HepG2 (cell line): ENCODE data around the gene MRPL37. TPM values are rescaled to one million over a fixed set of nuclear protein-coding genes. Genes with fewer than 3 reads are reported as not detected.

Source experiments
- HNRNPLL ChIP-seq: fragments of 200-400 bp; formaldehyde crosslinking; IDR thresholded peaks from 2 replicates; pipeline ENCODE4 v1.6.1; 2017; ENCODE audit warnings: mild to moderate bottlenecking, low read depth, low read length; ENCODE audit not compliant: poor library complexity, severe bottlenecking
- HOXA5 ChIP-seq: sonication (generic); formaldehyde crosslinking; IDR thresholded peaks from 2 replicates; pipeline ENCODE4 v1.4.0; 2020; ENCODE audit warnings: missing genetic modification reagents
- IKZF1 ChIP-seq: fragments of 450-650 bp; IDR thresholded peaks from 2 replicates; pipeline ENCODE4 v1.7.1; 2016
- KDM5B ChIP-seq: sonication (generic); formaldehyde crosslinking; IDR thresholded peaks from 2 replicates; pipeline ENCODE4 v1.4.0; 2020; ENCODE audit warnings: missing genetic modification reagents, mild to moderate bottlenecking, borderline replicate concordance
- KLF16 ChIP-seq, 2 experiments: sonication (generic) in 1 of 2; formaldehyde crosslinking in 1 of 2; IDR thresholded peaks; 2 replicates each; pipeline versions ENCODE4 v1.6.1 to v1.8.0; 2016 to 2023; ENCODE audit warnings: missing genetic modification reagents in 2 of 2, missing compliant biosample characterization in 1 of 2
- KMT2A ChIP-seq: sonication (generic); formaldehyde crosslinking; IDR thresholded peaks from 2 replicates; pipeline ENCODE4 v1.4.0; 2020; ENCODE audit warnings: missing genetic modification reagents
- MAFK ChIP-seq, 2 experiments: IDR thresholded peaks in 1 of 2; conservative IDR thresholded peaks in 1 of 2; 2 replicates each; pipeline ENCODE4 v1.6.1; 2011; ENCODE audit warnings: improper control_type of control experiment in 2 of 2, low read length in 2 of 2
- NCOA1 ChIP-seq: sonication (generic); formaldehyde crosslinking; IDR thresholded peaks from 2 replicates; pipeline ENCODE4 v1.9.0; 2021; ENCODE audit warnings: missing genetic modification reagents
- NFYC ChIP-seq: IDR thresholded peaks from 2 replicates; pipeline ENCODE4 v1.6.1; 2016; ENCODE audit warnings: missing genetic modification reagents, missing compliant biosample characterization
- PHF21A ChIP-seq: sonication (generic); formaldehyde crosslinking; IDR thresholded peaks from 2 replicates; pipeline ENCODE4 v1.5.0; 2020; ENCODE audit warnings: mild to moderate bottlenecking, missing genetic modification reagents
- POLR2A ChIP-seq, 2 experiments: IDR thresholded peaks; 2 replicates each; pipeline ENCODE4 v1.6.1; 2011; ENCODE audit warnings: low read depth in 2 of 2, low read length in 2 of 2, mild to moderate bottlenecking in 1 of 2, moderate library complexity in 1 of 2; ENCODE audit not compliant: insufficient read depth in 1 of 2
- RAD21 ChIP-seq: fragments of 450-650 bp; formaldehyde crosslinking; IDR thresholded peaks from 2 replicates; pipeline ENCODE4 v1.5.0; 2020; ENCODE audit warnings: mild to moderate bottlenecking
- RXRA ChIP-seq: sonication (generic); formaldehyde crosslinking; IDR thresholded peaks from 2 replicates; pipeline ENCODE4 v1.5.1; 2020; ENCODE audit warnings: missing genetic modification reagents
- STAG1 ChIP-seq: sonication (generic); formaldehyde crosslinking; IDR thresholded peaks from 2 replicates; pipeline ENCODE4 v1.4.0; 2020; ENCODE audit warnings: missing genetic modification reagents
- TBP ChIP-seq: sonication (generic); formaldehyde crosslinking; IDR thresholded peaks from 2 replicates; pipeline ENCODE4 v1.5.0; 2020; ENCODE audit warnings: missing genetic modification reagents
- ZBTB38 ChIP-seq: sonication (generic); formaldehyde crosslinking; IDR thresholded peaks from 2 replicates; pipeline ENCODE4 v1.5.1; 2020; ENCODE audit warnings: mild to moderate bottlenecking, missing genetic modification reagents
- ZNF562 ChIP-seq: sonication (generic); formaldehyde crosslinking; IDR thresholded peaks from 2 replicates; pipeline ENCODE4 v1.8.0; 2022; ENCODE audit warnings: missing genetic modification reagents, borderline replicate concordance
- ZNF670 ChIP-seq: sonication (generic); formaldehyde crosslinking; IDR thresholded peaks from 2 replicates; pipeline ENCODE4 v1.8.0; 2022; ENCODE audit warnings: mild to moderate bottlenecking, missing genetic modification reagents, borderline replicate concordance
- ZNF839 ChIP-seq: sonication (generic); formaldehyde crosslinking; IDR thresholded peaks from 2 replicates; pipeline ENCODE4 v1.4.0; 2020; ENCODE audit warnings: missing genetic modification reagents, mild to moderate bottlenecking, borderline replicate concordance
- polyA plus RNA-seq, 8 experiments: library from polyadenylated mRNA; depleted of rRNA in 3 of 8; stranded (reverse) in 7 of 8; unstranded in 1 of 8; fragments of >200 nt; fragmentation: Illumina TruSeq in 4 of 8; extraction: Trizol in 4 of 8; gene quantifications; 2 replicates each; pipeline versions ENCODE4 v1.2.1 to v1.2.3, GENCODE V29; 2011 to 2016; ENCODE audit warnings: low read depth in 4 of 8, missing spikeins in 1 of 8, mixed read lengths in 1 of 8; ENCODE audit not compliant: insufficient read depth in 1 of 8
- total RNA-seq, 5 experiments: library from RNA; depleted of rRNA; stranded (reverse); fragments of >200 nt; fragmentation: Illumina TruSeq; extraction: Trizol; gene quantifications; 2 replicates each; pipeline ENCODE4 v1.2.3, GENCODE V29; 2016; ENCODE audit warnings: low read depth in 1 of 5
- TF ChIP-seq, protein P1 (sequence below): sonication (generic); formaldehyde crosslinking; IDR thresholded peaks from 2 replicates; pipeline ENCODE4 v1.5.0; 2020; ENCODE audit warnings: missing genetic modification reagents
- TF ChIP-seq, protein P2 (sequence below): sonication (generic); formaldehyde crosslinking; IDR thresholded peaks from 2 replicates; pipeline ENCODE4 v1.8.0; 2022; ENCODE audit warnings: missing genetic modification reagents, mild to moderate bottlenecking, borderline replicate concordance
- TF ChIP-seq, protein P3 (sequence below): sonication (generic); formaldehyde crosslinking; IDR thresholded peaks from 2 replicates; pipeline ENCODE4 v1.4.0; 2020; ENCODE audit warnings: missing genetic modification reagents, borderline replicate concordance
- TF ChIP-seq, protein P4 (sequence below): sonication (generic); formaldehyde crosslinking; IDR thresholded peaks from 2 replicates; pipeline ENCODE4 v1.5.1; 2020; ENCODE audit warnings: mild to moderate bottlenecking, missing genetic modification reagents, borderline replicate concordance

Gene MRPL37
- total and polyA plus RNA-seq, 2 of the 13 experiments (the other 11 are each of a cell fraction or from before 2014, with no cell fraction given): 31.7 to 127 TPM

DNA sequence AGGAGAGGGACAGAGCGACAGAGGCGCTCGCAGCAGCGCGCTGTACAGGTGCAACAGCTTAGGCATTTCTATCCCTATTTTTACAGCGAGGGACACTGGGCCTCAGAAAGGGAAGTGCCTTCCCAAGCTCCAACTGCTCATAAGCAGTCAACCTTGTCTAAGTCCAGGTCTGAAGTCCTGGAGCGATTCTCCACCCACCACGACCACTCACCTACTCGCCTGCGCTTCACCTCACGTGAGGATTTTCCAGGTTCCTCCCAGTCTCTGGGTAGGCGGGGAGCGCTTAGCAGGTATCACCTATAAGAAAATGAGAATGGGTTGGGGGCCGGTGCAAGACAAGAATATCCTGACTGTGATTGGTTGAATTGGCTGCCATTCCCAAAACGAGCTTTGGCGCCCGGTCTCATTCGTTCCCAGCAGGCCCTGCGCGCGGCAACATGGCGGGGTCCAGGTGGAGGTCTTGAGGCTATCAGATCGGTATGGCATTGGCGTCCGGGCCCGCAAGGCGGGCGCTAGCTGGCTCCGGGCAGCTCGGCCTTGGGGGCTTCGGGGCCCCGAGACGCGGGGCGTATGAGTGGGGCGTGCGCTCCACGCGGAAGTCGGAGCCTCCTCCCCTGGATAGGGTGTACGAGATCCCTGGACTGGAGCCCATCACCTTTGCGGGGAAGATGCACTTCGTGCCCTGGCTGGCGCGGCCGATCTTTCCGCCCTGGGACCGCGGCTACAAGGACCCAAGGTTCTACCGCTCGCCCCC lies at the start of gene MRPL37, which contains the start of gene CYB5RL (continued):
- TF ChIP-seq, protein P1, sequence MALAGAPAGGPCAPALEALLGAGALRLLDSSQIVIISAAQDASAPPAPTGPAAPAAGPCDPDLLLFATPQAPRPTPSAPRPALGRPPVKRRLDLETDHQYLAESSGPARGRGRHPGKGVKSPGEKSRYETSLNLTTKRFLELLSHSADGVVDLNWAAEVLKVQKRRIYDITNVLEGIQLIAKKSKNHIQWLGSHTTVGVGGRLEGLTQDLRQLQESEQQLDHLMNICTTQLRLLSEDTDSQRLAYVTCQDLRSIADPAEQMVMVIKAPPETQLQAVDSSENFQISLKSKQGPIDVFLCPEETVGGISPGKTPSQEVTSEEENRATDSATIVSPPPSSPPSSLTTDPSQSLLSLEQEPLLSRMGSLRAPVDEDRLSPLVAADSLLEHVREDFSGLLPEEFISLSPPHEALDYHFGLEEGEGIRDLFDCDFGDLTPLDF: peak; percentile 98
- TF ChIP-seq POLR2A (IDR thresholded peaks at IDR 0.05; ENCODE audit: insufficient read depth in 1 of 2, low read depth in 2 of 2, low read length in 2 of 2): peak; percentile 82 to 84
- TF ChIP-seq HOXA5 (CRISPR knock-in tag): peak; percentile 74; the same call in 1 of the 2 replicates
- TF ChIP-seq, protein P2, sequence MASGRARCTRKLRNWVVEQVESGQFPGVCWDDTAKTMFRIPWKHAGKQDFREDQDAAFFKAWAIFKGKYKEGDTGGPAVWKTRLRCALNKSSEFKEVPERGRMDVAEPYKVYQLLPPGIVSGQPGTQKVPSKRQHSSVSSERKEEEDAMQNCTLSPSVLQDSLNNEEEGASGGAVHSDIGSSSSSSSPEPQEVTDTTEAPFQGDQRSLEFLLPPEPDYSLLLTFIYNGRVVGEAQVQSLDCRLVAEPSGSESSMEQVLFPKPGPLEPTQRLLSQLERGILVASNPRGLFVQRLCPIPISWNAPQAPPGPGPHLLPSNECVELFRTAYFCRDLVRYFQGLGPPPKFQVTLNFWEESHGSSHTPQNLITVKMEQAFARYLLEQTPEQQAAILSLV (CRISPR knock-in tag): no peak; the same call in 1 of the 2 replicates
- TF ChIP-seq, protein P3, sequence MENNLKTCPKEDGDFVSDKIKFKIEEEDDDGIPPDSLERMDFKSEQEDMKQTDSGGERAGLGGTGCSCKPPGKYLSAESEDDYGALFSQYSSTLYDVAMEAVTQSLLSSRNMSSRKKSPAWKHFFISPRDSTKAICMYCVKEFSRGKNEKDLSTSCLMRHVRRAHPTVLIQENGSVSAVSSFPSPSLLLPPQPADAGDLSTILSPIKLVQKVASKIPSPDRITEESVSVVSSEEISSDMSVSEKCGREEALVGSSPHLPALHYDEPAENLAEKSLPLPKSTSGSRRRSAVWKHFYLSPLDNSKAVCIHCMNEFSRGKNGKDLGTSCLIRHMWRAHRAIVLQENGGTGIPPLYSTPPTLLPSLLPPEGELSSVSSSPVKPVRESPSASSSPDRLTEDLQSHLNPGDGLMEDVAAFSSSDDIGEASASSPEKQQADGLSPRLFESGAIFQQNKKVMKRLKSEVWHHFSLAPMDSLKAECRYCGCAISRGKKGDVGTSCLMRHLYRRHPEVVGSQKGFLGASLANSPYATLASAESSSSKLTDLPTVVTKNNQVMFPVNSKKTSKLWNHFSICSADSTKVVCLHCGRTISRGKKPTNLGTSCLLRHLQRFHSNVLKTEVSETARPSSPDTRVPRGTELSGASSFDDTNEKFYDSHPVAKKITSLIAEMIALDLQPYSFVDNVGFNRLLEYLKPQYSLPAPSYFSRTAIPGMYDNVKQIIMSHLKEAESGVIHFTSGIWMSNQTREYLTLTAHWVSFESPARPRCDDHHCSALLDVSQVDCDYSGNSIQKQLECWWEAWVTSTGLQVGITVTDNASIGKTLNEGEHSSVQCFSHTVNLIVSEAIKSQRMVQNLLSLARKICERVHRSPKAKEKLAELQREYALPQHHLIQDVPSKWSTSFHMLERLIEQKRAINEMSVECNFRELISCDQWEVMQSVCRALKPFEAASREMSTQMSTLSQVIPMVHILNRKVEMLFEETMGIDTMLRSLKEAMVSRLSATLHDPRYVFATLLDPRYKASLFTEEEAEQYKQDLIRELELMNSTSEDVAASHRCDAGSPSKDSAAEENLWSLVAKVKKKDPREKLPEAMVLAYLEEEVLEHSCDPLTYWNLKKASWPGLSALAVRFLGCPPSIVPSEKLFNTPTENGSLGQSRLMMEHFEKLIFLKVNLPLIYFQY: no peak
- TF ChIP-seq STAG1 (CRISPR knock-in tag): peak; percentile 7; the same call in 1 of the 2 replicates
- peak; percentile 33 for TF ChIP-seq HNRNPLL
- TF ChIP-seq KLF16 (CRISPR knock-in tag; IDR thresholded peaks at IDR 0.05): no peak
- TF ChIP-seq TBP (CRISPR knock-in tag): no peak
- TF ChIP-seq ZBTB38 (CRISPR knock-in tag): no peak; the same call in 1 of the 2 replicates
- TF ChIP-seq RAD21 (CRISPR knock-in tag): peak; percentile 28
- TF ChIP-seq, protein P4, sequence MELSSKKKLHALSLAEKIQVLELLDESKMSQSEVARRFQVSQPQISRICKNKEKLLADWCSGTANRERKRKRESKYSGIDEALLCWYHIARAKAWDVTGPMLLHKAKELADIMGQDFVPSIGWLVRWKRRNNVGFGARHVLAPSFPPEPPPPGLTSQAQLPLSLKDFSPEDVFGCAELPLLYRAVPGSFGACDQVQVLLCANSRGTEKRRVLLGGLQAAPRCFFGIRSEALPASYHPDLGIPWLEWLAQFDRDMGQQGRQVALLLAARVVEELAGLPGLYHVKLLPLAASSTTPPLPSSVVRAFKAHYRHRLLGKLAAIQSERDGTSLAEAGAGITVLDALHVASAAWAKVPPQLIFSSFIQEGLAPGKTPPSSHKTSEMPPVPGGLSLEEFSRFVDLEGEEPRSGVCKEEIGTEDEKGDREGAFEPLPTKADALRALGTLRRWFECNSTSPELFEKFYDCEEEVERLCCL (CRISPR knock-in tag): peak; percentile 60; the same call in 1 of the 2 replicates
- 0 out of 2 replicates have a peak, but pooled peaks have one; percentile 13 for TF ChIP-seq RXRA (CRISPR knock-in tag)
- peak; percentile 88 for TF ChIP-seq PHF21A (CRISPR knock-in tag)
- no peak for TF ChIP-seq ZNF562 (CRISPR knock-in tag)
- peak; percentile 80; the same call in 1 of the 2 replicates for TF ChIP-seq KMT2A
- TF ChIP-seq ZNF670 (CRISPR knock-in tag): 0 out of 2 replicates have a peak, but pooled peaks have one; percentile 23
- 0 out of 2 replicates have a peak, but pooled peaks have one; percentile 45 for TF ChIP-seq ZNF839 (CRISPR knock-in tag)
- TF ChIP-seq IKZF1: no peak
- no peak for TF ChIP-seq MAFK (conservative IDR thresholded peaks at IDR 0.05 in 1 of 2, IDR thresholded peaks at IDR 0.05 in 1 of 2; ENCODE audit: low read length in 2 of 2)
- TF ChIP-seq NCOA1: no peak
- peak; percentile 65; the same call in 1 of the 2 replicates for TF ChIP-seq KDM5B
- TF ChIP-seq NFYC (CRISPR knock-in tag): peak; percentile 95
